HG02840 (cell line): ENCODE measurements around the gene CSNK1A1.

Experiments
- ATAC-seq: cut with Tn5 transposase; IDR thresholded peaks from one replicate; pipeline ENCODE4 v1.9.1; 2021; ENCODE audit warnings: mild to moderate bottlenecking, moderate library complexity, moderate number of reproducible peaks; ENCODE audit not compliant: unreplicated experiment, low FRiP score

The CSNK1A1 gene

GRCh38 chr5:149443210-149443609 is 108.0 kb downstream of the CSNK1A1 start:
- no peak for ATAC-seq

GRCh38 chr5:149442563-149443182 is 108.6 kb downstream of the CSNK1A1 start:
- no peak for ATAC-seq
